ENCODE data around the gene IZUMO4.

DNA sequence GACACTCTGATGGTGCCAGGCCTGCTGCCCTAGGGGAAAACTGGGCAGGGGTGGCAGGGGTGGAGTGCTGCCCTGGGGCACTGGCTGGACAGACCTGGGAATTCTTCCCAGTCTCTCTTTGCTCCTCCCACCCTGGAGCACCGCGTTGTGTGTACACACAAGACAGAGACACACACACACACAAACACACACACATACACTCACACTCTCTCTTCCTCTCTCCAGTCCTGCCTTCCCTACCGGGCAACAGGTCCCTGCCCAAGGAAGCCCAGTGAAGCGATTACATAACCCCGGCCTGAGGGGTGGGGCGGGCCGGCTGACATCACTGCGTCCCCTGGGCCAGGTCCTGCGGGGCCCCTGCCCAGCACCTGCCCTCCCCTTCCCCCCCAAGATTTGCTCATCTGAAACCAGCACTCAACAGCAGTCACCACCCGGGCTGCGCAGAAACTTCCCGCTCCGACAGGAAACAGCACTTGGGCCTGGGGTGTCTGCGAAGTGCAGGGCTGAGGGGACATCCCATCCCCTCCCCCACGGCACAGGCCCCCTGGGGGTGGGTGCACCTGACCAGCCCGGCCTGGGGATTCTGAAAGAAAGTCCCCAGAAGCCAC, 46.9 kb upstream of the IZUMO4 start:
- peak in 1 of 4 donors; percentile 18 for TF ChIP-seq POLR2A (IDR thresholded peaks at IDR 0.05)
- TF ChIP-seq, protein P1, sequence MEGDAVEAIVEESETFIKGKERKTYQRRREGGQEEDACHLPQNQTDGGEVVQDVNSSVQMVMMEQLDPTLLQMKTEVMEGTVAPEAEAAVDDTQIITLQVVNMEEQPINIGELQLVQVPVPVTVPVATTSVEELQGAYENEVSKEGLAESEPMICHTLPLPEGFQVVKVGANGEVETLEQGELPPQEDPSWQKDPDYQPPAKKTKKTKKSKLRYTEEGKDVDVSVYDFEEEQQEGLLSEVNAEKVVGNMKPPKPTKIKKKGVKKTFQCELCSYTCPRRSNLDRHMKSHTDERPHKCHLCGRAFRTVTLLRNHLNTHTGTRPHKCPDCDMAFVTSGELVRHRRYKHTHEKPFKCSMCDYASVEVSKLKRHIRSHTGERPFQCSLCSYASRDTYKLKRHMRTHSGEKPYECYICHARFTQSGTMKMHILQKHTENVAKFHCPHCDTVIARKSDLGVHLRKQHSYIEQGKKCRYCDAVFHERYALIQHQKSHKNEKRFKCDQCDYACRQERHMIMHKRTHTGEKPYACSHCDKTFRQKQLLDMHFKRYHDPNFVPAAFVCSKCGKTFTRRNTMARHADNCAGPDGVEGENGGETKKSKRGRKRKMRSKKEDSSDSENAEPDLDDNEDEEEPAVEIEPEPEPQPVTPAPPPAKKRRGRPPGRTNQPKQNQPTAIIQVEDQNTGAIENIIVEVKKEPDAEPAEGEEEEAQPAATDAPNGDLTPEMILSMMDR (IDR thresholded peaks at IDR 0.05), result no peak
- TF ChIP-seq POLR2AphosphoS5 (IDR thresholded peaks at IDR 0.05), result peak; percentile 51 to 87 (median 86)
